ENCODE measurements around the gene NLRP9. TPM values are rescaled to one million over a fixed set of nuclear protein-coding genes. Genes with fewer than 3 reads are reported as not detected.

NLRP9 gene
- total RNA-seq, 1 experiment from 2014 or later = not detected

DNA sequence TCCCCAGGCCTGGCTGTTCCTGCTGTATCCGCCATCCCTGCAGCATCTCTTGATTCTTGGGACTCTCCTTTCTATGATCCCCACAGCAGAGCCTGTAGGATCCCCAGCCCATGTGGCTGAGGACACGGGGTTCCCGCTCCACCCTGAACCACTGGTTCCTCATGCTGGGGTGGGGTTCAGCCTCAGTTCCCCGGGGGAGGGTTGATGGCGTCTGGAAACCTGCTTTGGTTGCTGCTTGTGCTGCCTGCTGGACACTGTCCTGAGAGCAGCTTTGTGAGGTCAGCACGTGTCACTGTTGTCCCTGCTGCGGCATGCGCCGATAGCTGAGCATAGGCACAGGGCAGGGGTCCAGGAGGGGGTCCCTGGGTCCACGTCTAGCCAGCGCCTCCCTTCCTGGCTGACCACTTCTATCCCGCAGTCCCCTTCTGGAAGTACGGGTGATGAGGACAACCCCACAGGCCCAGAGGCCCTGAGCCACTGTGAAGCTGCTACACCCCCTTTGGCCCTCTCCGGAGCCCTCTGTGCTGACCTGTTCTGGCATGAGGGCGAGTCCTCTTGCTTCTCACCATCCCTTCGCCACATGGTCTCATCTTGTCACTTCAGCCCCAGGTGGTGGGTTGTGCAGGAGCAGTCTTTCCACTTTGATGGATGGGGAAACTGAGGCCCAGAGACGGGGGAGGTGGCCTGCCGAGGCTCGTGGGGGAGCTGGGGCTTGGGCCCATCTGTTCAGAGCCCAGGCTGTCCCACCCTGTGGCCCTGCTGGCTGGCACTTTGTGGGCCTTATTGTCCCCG, 57.7 kb downstream of the NLRP9 start:
- DNase-seq (ENCODE audit: low read depth, low spot score) = no peak
- in situ Hi-C loops (cut with HindIII; ENCODE audit: low pct_unique_long_range_greater_than_20kb, low sequenced_read_pairs) = no loop called here

DNA sequence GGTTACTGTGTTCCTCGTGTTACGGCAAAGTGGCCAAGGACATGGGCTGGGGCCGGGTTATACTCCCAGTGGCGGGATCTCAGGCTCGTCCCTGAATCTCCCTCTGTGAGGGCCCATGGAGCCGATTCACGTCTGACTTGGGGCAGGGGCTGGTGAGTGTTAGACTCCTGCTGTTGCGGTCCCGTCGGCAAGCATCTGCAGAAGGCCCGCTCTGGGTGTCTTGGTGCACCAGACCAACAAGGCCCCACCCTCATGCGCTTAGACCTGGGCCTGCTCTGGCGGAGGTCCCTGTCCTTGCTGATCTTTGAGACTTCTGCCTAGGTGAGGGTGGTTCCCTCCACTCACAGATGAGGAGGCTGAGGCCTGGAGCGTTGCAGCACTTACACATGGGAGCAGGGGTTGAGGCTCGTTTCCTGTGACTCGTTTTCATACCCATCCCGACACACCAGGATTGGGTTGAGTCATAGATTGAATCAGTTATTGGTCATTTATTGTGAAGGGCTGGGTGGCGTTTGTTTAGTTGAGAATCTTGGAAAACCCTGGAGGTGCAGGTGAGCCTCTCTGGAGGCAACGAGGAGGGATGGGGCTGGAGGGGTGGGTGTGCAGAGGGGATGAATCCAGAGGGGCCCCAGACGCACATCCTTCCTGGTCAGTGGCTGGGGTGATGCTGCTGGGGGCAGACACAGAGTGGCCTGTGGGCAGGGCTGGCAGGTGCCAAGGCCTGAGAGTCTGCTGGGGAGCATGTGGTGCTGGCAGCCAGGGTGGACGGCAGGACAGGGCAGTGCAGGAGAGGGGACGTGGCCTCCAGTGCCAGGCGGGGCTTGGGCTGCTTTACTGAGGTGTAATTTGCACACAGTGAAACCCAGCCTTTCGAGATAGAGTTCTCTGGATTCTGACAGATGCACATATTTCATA, 58.6 kb downstream of the NLRP9 start:
- no peak for DNase-seq (ENCODE audit: low read depth, low spot score)
- in situ Hi-C loops (cut with HindIII; ENCODE audit: low pct_unique_long_range_greater_than_20kb, low sequenced_read_pairs) = no loop called here

DNA sequence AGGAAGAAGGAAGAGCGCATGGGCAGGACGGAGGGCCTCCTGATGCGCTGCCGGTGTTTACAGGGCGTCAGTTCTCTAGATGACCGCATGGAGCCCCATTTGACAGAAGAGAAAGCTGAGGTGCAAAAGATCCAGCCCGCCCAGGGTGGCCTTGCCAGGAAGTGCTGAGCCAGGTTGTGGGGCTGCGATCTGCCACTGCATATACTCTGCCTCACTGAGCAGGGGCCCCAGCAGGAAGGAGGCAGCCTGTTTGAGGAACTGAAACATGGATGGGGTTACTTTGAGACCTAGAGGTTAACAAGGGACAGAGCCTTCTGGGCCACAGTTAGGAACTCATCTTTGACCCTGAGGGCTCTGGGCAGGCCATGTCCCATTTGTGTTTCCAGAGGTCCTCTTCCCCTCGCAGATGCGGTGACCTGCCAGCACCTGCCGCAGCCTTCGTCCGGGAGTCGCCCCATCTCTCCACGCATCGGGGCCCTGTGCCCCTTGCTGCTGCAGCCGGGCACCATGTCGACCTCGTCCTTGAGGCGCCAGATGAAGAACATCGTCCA, 60.0 kb downstream of the NLRP9 start:
- in situ Hi-C loops (cut with HindIII; ENCODE audit: low pct_unique_long_range_greater_than_20kb, low sequenced_read_pairs) = no loop called here
- no peak for DNase-seq (ENCODE audit: low read depth, low spot score)

DNA sequence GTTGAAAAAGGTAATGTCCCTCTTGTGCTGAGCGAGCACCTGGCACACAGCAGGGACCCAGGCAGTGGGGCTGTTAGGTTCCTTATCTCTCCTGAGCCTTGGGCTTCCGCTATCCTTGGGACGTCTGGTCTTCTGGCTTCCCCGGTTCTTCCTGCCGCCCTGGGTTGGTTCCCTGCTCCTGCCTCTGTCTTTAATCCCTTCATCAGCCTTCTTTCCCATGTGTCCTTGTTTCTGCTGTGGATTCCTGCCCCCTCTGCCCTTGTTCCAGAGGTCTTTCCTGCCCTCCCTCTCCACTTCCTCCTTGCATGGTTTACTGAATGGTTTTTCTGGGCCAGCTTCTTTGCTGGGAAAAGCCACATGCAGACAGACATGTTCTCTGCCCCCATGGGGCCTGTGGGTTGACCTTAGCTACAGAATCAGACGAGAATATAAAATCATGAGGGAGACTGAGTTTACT, 60.6 kb downstream of the NLRP9 start:
- no peak for DNase-seq (ENCODE audit: low read depth, low spot score)
- in situ Hi-C loops (cut with HindIII; ENCODE audit: low pct_unique_long_range_greater_than_20kb, low sequenced_read_pairs) = no loop called here

DNA sequence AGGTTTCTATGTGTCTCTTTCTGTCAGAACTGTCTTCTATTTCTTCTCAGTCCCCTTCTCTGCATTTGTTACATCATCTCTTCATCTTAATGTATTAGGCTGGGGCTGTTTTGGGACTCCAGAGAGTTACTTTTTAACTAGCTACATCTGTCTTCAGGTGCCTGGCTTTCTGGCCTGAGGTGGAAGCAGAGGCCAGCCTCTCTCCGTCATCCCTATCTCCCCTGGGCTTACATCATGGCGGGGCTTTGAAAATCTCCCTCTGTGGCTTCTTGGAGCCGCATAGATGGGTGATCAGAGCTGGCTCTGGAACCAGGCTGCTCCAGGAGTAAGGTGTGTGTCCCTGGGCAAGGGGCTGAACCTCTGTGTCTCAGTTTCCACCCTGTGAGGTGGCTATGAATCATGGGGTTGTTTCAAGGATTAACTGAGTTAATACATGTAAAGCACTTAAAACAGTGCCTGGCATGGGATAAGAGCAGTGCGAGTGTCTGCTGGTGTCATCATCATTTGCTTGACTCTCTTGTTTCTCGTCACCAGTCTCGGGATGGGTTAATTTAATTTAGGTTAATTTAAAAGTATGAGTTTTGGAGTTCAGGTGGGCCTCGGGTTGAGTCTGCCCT, 61.2 kb downstream of the NLRP9 start:
- no peak for DNase-seq (ENCODE audit: low read depth, low spot score)
- in situ Hi-C loops (cut with HindIII; ENCODE audit: low pct_unique_long_range_greater_than_20kb, low sequenced_read_pairs) = no loop called here

DNA sequence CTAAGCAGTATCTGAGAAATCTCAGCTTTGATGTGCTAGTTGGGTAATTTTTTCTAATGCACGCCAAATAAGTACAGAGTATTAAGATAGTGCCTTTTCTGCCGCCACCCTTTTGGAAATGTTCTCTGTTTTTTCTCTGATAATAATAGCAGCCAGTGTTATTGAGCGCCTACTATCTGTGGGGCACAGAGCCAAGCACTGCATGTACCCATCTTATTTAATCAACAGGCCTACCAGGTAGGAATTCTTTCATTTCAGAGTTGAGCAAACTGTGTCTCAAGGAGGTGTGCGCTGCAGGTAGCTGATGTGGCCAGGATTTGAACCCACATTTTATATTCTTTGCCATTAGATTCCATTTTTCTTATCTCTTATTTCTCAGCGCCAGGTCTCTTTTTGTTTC, 61.8 kb downstream of the NLRP9 start:
- in situ Hi-C loops (cut with HindIII; ENCODE audit: low pct_unique_long_range_greater_than_20kb, low sequenced_read_pairs) = no loop called here
- DNase-seq (ENCODE audit: low read depth, low spot score) = no peak

DNA sequence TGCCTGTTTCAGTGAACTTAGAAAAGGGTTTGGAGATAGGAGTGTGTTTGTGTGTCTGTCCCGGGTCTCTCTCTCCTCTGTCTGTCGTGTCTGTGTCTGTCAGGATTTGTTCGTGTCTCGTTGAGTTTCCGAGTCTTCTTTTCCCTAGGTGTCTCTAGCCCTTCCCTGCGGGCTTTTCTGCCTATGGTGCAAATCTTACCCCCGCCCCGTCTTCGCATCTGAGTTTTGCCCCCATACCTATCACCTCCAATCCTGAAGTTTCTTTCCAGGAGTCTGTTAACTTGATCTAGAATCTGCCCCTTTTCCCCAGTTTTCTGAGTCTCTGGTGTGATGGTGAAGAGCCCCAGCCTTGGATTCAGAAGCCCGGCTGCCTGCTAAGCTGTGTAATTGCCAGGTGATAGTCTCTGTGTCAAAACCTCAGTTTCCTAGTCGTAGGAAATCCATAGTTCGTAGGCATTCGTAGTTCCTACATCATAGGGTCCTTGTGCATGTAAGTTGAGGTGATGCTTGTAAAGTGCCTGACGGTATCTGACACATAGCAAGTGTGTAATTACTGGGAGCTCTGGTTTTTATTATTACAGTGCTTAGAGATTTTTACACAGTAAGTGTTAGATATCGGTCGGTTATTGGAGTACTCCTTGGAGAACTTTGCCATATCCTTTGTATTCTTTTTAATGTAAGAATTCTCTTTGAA, 62.4 kb downstream of the NLRP9 start:
- no peak for DNase-seq (ENCODE audit: low read depth, low spot score)
- in situ Hi-C loops (cut with HindIII; ENCODE audit: low pct_unique_long_range_greater_than_20kb, low sequenced_read_pairs) = no loop called here

DNA sequence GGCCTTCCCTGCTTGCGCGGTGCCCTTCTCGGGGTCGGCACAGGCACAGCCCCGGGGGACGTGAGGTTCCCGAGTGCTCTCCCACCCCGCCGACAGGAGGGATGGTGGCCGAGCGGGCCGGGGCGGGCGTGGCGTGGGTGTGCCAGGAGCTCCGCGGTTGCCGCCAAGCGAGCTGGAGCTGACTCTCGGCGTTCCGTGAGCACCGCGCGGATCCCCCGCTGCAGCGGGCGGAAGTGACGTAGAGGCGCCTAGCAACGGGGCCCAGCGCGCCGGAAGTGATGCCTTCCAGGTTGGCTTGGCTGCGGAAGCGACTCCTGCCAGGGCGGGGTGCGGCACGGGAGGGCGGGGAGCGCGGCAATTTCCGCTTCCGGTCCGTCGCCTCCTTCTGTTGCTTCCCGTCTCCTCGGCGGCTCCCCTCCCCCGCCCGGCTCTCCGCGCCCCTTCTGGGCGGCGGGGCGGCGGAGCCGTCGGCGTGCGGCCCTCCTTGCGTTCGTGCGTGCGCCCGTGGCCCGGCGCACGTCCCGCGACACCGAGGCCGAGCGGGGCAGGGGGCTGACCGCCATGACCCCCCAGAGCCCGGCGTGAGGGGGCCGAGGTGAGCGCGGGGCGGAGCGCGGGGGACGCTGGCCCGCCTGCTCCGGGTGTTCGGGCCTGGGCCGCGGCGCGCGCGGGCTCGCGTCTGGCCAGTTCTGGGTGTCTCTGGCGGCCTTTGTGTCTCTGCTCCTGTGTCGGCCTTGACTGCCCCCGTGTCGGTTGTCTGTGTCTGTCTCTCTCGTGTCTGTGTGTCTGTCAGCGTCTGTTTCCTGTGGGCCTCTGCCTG, 63.2 kb downstream of the NLRP9 start, which contains the start of gene EPN1:
TSS of gene EPN1 (plus strand) at position 386 of the 820 bp plus-strand sequence. CDS start 3,402 bp downstream, outside the sequence.
- in situ Hi-C loops (cut with HindIII; ENCODE audit: low pct_unique_long_range_greater_than_20kb, low sequenced_read_pairs) = no loop called here
- DNase-seq (ENCODE audit: low read depth, low spot score) = peak; percentile 95

DNA sequence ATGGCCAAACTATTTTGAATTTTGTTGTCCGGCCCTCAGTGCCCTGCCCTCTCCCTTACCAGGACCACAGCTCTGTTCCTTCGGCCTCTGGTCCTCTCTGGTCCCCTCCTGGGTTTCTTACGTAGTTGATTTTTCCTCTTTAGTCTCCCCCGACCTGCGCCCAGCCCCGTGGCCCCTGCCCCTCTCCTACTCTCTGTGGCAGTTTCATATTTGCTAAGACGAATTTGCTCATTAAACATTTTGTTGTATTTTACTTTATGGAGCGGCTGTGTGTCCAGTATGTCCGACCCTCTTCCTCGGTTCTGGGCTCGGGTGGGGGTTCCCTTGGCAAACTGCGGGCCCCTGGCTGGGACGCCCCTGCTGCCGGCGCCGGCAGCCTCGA, 63.8 kb downstream of the NLRP9 start:
- in situ Hi-C loops (cut with HindIII; ENCODE audit: low pct_unique_long_range_greater_than_20kb, low sequenced_read_pairs) = no loop called here
- DNase-seq (ENCODE audit: low read depth, low spot score) = no peak

DNA sequence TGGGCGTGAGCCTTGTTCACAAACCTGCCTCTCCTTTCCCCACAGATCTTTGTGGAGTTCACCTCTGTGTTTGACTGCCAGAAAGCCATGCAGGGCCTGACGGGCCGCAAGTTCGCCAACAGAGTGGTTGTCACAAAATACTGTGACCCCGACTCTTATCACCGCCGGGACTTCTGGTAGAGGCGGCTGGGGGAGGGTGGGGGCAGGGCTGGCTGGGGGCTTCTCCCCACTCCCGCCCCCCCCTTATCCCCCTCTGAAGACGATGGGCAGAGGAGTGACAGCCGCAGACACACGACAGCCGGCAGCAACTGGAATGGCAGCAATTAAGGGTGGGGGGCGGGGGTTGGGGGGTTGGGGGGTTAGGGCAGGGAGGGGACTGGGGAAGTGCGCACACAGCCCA, 64.3 kb downstream of the NLRP9 start:
- in situ Hi-C loops (cut with HindIII; ENCODE audit: low pct_unique_long_range_greater_than_20kb, low sequenced_read_pairs) = no loop called here
- no peak for DNase-seq (ENCODE audit: low read depth, low spot score)

DNA sequence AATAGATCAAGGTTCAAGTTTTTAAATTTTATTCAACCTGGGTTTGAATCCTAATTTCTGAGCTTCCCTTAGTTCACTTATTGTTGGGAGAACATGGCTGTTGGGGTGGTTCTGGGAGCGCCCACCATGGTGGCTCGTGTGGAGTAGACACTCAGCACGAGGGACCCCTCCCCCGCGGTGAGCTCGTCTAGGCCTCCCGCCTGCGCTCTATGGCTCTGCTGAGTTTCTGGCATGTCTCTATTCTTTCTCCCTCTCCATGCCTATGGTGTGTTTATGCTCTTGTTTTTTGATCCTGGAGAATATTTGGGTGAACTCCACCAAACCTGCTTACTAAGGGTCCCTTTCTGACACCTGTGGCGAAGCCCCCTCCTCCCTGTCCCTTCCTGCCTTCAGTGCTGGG, 64.7 kb downstream of the NLRP9 start:
- in situ Hi-C loops (cut with HindIII; ENCODE audit: low pct_unique_long_range_greater_than_20kb, low sequenced_read_pairs) = no loop called here

DNA sequence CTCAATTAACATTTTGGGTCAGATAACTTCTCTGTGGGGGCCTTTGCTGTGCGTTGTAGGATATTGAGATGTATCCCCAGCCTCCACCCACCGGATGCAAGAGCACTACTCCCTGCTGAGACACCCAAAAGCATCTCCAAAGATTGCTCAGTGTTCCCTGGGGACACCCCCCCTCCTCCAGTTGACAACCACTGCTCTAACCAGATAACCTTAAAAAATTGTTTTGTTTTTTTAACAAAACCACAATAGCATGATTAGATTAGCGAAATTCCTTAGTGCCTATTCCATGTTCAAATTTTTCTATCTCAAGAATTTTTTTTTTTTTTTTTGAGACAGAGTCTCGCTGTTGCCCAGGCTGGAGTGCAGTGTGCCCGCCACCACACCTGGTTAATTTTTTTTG, 65.8 kb downstream of the NLRP9 start:
- in situ Hi-C loops (cut with HindIII; ENCODE audit: low pct_unique_long_range_greater_than_20kb, low sequenced_read_pairs) = no loop called here
- DNase-seq (ENCODE audit: low read depth, low spot score) = no peak

More for the DNA sequence above, 64.7 kb downstream of the NLRP9 start:
- no peak for DNase-seq (ENCODE audit: low read depth, low spot score)

DNA sequence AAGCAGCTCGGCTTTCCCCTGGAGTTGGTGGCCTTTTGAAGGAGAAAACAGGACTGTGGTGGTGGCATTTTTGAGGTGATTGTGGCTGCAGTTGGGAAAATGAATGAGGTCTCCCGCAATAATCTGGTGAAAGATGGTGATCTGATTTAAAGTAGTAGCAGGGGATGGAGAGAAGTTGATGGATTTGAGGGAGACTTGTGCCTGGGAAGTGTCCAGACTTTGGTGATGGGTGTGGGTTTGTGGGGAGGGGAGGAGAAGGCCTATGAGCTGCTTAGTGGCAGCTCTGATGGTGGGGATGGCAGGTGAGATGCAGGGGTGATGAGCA, 67.2 kb downstream of the NLRP9 start:
- in situ Hi-C loops (cut with HindIII; ENCODE audit: low pct_unique_long_range_greater_than_20kb, low sequenced_read_pairs) = no loop called here
- no peak for DNase-seq (ENCODE audit: low read depth, low spot score)

DNA sequence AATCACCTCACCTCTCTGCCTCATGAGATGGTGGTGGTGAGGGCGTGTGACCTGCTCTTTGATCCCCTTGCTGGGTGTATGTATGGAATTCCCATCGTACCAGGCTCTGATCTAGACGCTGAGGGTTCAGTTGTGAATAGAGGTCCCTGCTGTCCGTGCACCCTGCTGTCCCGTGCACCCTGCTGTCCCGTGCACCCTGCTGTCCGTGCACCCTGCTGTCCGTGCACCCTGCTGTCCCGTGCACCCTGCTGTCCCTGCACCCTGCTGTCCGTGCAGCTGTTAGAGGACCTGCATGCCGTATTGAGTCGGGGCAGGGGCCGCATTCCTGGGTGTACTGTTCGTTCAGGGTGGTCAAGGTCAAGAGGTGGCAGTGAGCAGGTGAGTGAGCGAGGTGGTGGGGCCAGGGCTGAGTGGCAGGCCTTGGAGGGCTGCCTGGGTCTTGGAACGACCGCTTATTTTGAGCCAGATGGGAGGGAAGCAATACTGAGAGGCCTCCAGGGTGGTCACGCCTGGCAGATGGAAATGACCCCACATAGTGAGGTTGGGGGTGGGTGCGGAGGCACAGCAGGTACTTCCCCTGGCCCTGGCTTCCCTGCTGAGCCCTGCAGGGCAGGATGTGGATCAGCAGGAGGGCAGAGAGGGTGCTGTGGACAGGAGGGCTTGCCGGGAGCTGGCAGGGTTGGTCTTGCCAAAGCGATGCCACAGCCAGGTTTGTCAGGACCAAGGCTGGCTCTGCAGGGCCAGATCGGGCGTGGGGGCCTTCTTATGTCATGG, 67.7 kb downstream of the NLRP9 start:
- DNase-seq (ENCODE audit: low read depth, low spot score) = no peak
- in situ Hi-C loops (cut with HindIII; ENCODE audit: low pct_unique_long_range_greater_than_20kb, low sequenced_read_pairs) = no loop called here

DNA sequence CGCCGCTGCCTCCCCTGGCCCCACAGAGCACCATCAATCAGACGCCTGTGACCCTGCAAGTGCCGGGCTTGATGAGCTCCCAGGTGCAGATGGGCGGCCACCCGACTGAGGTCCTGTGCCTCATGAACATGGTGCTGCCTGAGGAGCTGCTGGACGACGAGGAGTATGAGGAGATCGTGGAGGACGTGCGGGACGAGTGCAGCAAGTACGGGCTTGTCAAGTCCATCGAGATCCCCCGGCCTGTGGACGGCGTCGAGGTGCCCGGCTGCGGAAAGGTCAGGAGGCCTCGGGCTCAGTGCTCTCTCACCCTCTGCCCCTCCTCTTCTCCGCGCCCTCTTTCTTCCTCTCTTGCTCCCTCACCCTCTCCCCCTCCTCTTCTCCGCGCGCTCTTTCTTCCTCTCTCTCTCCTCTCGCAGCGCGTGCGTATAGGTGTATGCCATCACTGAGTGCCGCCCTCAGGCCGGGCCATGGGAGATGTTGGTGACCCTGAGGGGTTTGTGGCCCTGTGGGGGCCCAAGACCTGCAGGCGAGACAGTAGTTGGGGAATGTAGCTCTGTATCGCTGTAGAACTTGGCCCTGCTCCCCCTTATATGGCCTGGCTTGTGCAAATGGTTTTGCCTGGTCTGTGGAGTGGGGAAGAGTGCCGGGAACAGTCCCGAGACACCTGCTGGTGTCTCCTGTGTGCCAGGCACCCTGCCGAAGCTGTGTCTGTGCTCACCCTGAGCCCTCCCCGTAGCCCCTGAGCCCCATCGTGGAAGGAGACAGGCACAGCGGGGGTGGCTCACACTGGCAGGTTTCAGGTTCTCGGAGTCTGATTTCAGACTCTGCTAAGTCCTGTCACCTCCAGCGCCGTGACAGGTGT, 68.6 kb downstream of the NLRP9 start:
- in situ Hi-C loops (cut with HindIII; ENCODE audit: low pct_unique_long_range_greater_than_20kb, low sequenced_read_pairs) = no loop called here
- no peak for DNase-seq (ENCODE audit: low read depth, low spot score)

All from SK-MEL-5 (cell line).